ENCODE results near the gene OTOP2.

DNA sequence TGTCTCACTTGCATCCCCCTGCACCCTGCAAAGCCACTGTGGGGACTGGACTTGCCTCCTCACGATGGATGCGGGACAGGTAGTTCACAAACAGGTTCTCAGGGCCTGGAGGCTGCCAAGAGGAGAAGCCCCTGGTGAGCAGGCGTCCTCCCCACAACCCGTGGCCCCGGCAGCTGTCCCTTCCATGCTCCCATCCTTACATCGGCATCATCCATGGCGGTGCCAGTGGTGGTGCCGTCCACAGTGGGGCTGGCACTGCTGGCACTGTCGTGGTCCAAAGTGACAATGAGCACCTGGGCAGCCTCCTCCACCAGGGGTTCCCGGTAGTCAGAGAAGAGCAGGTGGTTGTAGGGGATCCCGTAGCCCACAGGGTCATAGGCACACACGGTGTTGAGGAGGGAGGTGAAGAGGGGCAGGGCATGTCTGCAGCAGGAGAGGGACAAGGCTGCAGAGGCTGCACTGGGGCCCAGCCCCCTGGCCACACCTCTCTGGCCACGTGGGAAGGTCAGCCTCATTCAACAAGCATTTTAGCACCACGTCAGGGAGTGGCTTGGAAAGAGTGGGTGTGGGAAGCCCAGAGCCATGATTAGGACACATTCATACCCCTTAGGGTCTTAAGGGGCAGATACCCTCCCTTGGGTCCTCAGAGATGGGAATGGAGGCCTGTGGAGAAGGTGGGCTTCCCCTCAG is 35.9 kb downstream of the OTOP2 start:
- TF ChIP-seq FOXM1 (IDR thresholded peaks at IDR 0.05; ENCODE audit: borderline replicate concordance), result no peak
- TF ChIP-seq FOXA1 (IDR thresholded peaks at IDR 0.05), result no peak
- no peak for TF ChIP-seq FOXK2 (IDR thresholded peaks at IDR 0.05)
- TF ChIP-seq, protein P1, sequence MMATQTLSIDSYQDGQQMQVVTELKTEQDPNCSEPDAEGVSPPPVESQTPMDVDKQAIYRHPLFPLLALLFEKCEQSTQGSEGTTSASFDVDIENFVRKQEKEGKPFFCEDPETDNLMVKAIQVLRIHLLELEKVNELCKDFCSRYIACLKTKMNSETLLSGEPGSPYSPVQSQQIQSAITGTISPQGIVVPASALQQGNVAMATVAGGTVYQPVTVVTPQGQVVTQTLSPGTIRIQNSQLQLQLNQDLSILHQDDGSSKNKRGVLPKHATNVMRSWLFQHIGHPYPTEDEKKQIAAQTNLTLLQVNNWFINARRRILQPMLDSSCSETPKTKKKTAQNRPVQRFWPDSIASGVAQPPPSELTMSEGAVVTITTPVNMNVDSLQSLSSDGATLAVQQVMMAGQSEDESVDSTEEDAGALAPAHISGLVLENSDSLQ (IDR thresholded peaks at IDR 0.05), result no peak
- TF ChIP-seq HDGF (IDR thresholded peaks at IDR 0.05; ENCODE audit: borderline replicate concordance), result no peak
